SJSA1 (cell line): ENCODE data around the gene COL12A1. TPM values are rescaled to one million over a fixed set of nuclear protein-coding genes. Genes with fewer than 3 reads are reported as not detected.

Experiments used
- DNase-seq, 2 experiments: peaks; one replicate each; pipeline ENCODE4 v3.0.0-alpha.2; 2015 to 2020; ENCODE audit warnings: low spot score in 2 of 2, low read depth in 1 of 2
- H3K27ac ChIP-seq: fragments of 250-450 bp; sonication (Bioruptor Pico); 2 replicates; pipeline ENCODE4 v1.5.1; 2020; ENCODE audit warnings: mild to moderate bottlenecking, moderate library complexity
- H3K27me3 ChIP-seq: fragments of 250-450 bp; sonication (Bioruptor Pico); replicated peaks from 2 replicates; pipeline ENCODE4 v1.5.1; 2020; ENCODE audit warnings: mild to moderate bottlenecking, moderate library complexity
- H3K36me3 ChIP-seq: fragments of 250-450 bp; sonication (Bioruptor Pico); 2 replicates; pipeline ENCODE4 v1.5.1; 2020; ENCODE audit warnings: mild to moderate bottlenecking
- H3K4me1 ChIP-seq: fragments of 250-450 bp; sonication (Bioruptor Pico); replicated peaks from 2 replicates; pipeline ENCODE4 v1.6.1; 2021; ENCODE audit warnings: mild to moderate bottlenecking
- H3K4me3 ChIP-seq: fragments of 250-450 bp; sonication (Bioruptor Pico); 2 replicates; pipeline ENCODE4 v1.5.1; 2020; ENCODE audit warnings: mild to moderate bottlenecking
- H3K9me3 ChIP-seq: fragments of 250-450 bp; sonication (Bioruptor Pico); replicated peaks from 2 replicates; pipeline ENCODE4 v1.5.1; 2020; ENCODE audit warnings: mild to moderate bottlenecking
- total RNA-seq: library from RNA; depleted of rRNA; stranded (reverse); fragments of >200 nt; shearing (Covaris generic); gene quantifications from 2 replicates; pipeline ENCODE4 v1.2.3, GENCODE V29; 2014

Gene COL12A1
- total RNA-seq, 1 experiment from 2014 or later, result 233 TPM

- no peak for DNase-seq
- Histone ChIP-seq H3K9me3 (no peaks in the 10 kb centered on the region), H3K27me3 (no peaks in the 10 kb centered on the region), H3K4me3 (no peak overlapping the region), H3K27ac (no peak overlapping the region), H3K36me3 (peaks cover 61% of the 10 kb centered on the region), H3K4me1 (no peaks in the 10 kb centered on the region)
Observed at GRCh38 chr6:75108333-75108974, 97.4 kb downstream of the COL12A1 start.

GRCh38 chr6:75107913-75108312 lies 97.9 kb downstream of the COL12A1 start:
- peaks cover 64% of the 10 kb centered on the region for H3K36me3 ChIP-seq
- H3K4me3 ChIP-seq, result no peak overlapping the region
- H3K27ac ChIP-seq, result no peak overlapping the region
- H3K4me1 ChIP-seq, result no peaks in the 10 kb centered on the region
- H3K9me3 ChIP-seq, result no peaks in the 10 kb centered on the region
- H3K27me3 ChIP-seq, result no peaks in the 10 kb centered on the region
- DNase-seq, result no peak

- H3K27ac ChIP-seq, result no peak overlapping the region
- no peak for DNase-seq
- H3K9me3 ChIP-seq, result no peaks in the 10 kb centered on the region
- H3K36me3 ChIP-seq, result peaks cover 69% of the 10 kb centered on the region
- no peak overlapping the region for H3K4me3 ChIP-seq
- no peaks in the 10 kb centered on the region for H3K4me1 ChIP-seq
- H3K27me3 ChIP-seq, result no peaks in the 10 kb centered on the region
Observed at GRCh38 chr6:75106426-75106825, 99.4 kb downstream of the COL12A1 start.

GRCh38 chr6:75103431-75103830 lies 102.4 kb downstream of the COL12A1 start:
- Histone ChIP-seq H3K4me3 (no peak overlapping the region), H3K27me3 (no peaks in the 10 kb centered on the region), H3K9me3 (no peaks in the 10 kb centered on the region), H3K36me3 (peaks cover 75% of the 10 kb centered on the region), H3K4me1 (peaks cover 12% of the 10 kb centered on the region), H3K27ac (no peak overlapping the region)
- no peak for DNase-seq

GRCh38 chr6:75102301-75102700 lies 103.6 kb downstream of the COL12A1 start:
- DNase-seq, result no peak
- H3K9me3 ChIP-seq, result no peaks in the 10 kb centered on the region
- H3K4me1 ChIP-seq, result peaks cover 16% of the 10 kb centered on the region
- no peaks in the 10 kb centered on the region for H3K27me3 ChIP-seq
- no peak overlapping the region for H3K27ac ChIP-seq
- H3K4me3 ChIP-seq, result no peak overlapping the region
- H3K36me3 ChIP-seq, result peaks cover 80% of the 10 kb centered on the region

- Histone ChIP-seq H3K9me3 (no peaks in the 10 kb centered on the region), H3K27me3 (no peaks in the 10 kb centered on the region), H3K36me3 (peaks cover 80% of the 10 kb centered on the region), H3K4me1 (peaks cover 16% of the 10 kb centered on the region), H3K27ac (no peak overlapping the region), H3K4me3 (no peak overlapping the region)
- DNase-seq, result no peak
Observed at GRCh38 chr6:75101896-75102295, 104.0 kb downstream of the COL12A1 start.

GRCh38 chr6:75098709-75099108 lies 107.1 kb downstream of the COL12A1 start:
- H3K27me3 ChIP-seq, result no peaks in the 10 kb centered on the region
- H3K4me3 ChIP-seq, result no peak overlapping the region
- peak overlapping the region; percentile 41 for H3K27ac ChIP-seq
- H3K9me3 ChIP-seq, result no peaks in the 10 kb centered on the region
- H3K36me3 ChIP-seq, result peaks cover 65% of the 10 kb centered on the region
- peaks cover 26% of the 10 kb centered on the region for H3K4me1 ChIP-seq
- peak; percentile 81 for DNase-seq

GRCh38 chr6:75096966-75097365 lies 108.9 kb downstream of the COL12A1 start:
- Histone ChIP-seq H3K4me1 (peaks cover 26% of the 10 kb centered on the region), H3K36me3 (peaks cover 61% of the 10 kb centered on the region), H3K27me3 (no peaks in the 10 kb centered on the region), H3K27ac (no peak overlapping the region), H3K9me3 (no peaks in the 10 kb centered on the region), H3K4me3 (no peak overlapping the region)
- no peak for DNase-seq

GRCh38 chr6:75094614-75095200 lies 111.1 kb downstream of the COL12A1 start:
- H3K4me3 ChIP-seq, result no peak overlapping the region
- H3K36me3 ChIP-seq, result peaks cover 60% of the 10 kb centered on the region
- H3K4me1 ChIP-seq, result peaks cover 23% of the 10 kb centered on the region
- H3K27me3 ChIP-seq, result no peaks in the 10 kb centered on the region
- peak; percentile 47 to 68 for DNase-seq
- H3K9me3 ChIP-seq, result no peaks in the 10 kb centered on the region
- peak overlapping the region; percentile 47 for H3K27ac ChIP-seq

- Histone ChIP-seq H3K36me3 (peaks cover 72% of the 10 kb centered on the region), H3K27me3 (no peaks in the 10 kb centered on the region), H3K4me3 (no peak overlapping the region), H3K9me3 (no peaks in the 10 kb centered on the region), H3K4me1 (peaks cover 10% of the 10 kb centered on the region), H3K27ac (no peak overlapping the region)
- DNase-seq, result no peak
Observed at GRCh38 chr6:75091467-75092190, 114.2 kb downstream of the COL12A1 start.

GRCh38 chr6:75090576-75090975 lies 115.3 kb downstream of the COL12A1 start:
- DNase-seq, result no peak
- no peak overlapping the region for H3K27ac ChIP-seq
- H3K4me3 ChIP-seq, result no peak overlapping the region
- no peaks in the 10 kb centered on the region for H3K27me3 ChIP-seq
- no peaks in the 10 kb centered on the region for H3K9me3 ChIP-seq
- peaks cover 10% of the 10 kb centered on the region for H3K4me1 ChIP-seq
- H3K36me3 ChIP-seq, result peaks cover 71% of the 10 kb centered on the region

- DNase-seq, result no peak
- Histone ChIP-seq H3K9me3 (no peaks in the 10 kb centered on the region), H3K27me3 (no peaks in the 10 kb centered on the region), H3K36me3 (peaks cover 76% of the 10 kb centered on the region), H3K4me1 (peaks cover 7% of the 10 kb centered on the region), H3K27ac (no peak overlapping the region), H3K4me3 (no peak overlapping the region)
Observed at GRCh38 chr6:75089921-75090320, 115.9 kb downstream of the COL12A1 start.

- no peaks in the 10 kb centered on the region for H3K27me3 ChIP-seq
- H3K4me1 ChIP-seq, result peaks cover 1% of the 10 kb centered on the region; the same call in 1 of the 2 replicates
- H3K27ac ChIP-seq, result no peak overlapping the region
- H3K9me3 ChIP-seq, result no peaks in the 10 kb centered on the region
- DNase-seq, result no peak
- H3K4me3 ChIP-seq, result no peak overlapping the region
- peaks cover 82% of the 10 kb centered on the region for H3K36me3 ChIP-seq
Observed at GRCh38 chr6:75089151-75089897, 116.5 kb downstream of the COL12A1 start.
